Activated CD8-positive, alpha-beta memory T cell treated with anti-CD3 and anti-CD28 coated beads, Interleukin-2, amount 50 U/mL, for 1 hour (primary cell): ENCODE measurements around the gene BSX.

Source experiments
- DNase-seq: peaks from one replicate; pipeline ENCODE4 v3.0.0-alpha.2; 2020; ENCODE audit errors: extremely low read depth

BSX gene

GRCh38 chr11:122954455-122954854 is 27.2 kb downstream of the BSX start:
- no peak for DNase-seq

GRCh38 chr11:122951211-122951610 is 30.4 kb downstream of the BSX start:
- DNase-seq, result no peak

- DNase-seq, result no peak
Measured at GRCh38 chr11:122938557-122938956, 43.1 kb downstream of the BSX start.

GRCh38 chr11:122937983-122938382 is 43.7 kb downstream of the BSX start:
- no peak for DNase-seq

GRCh38 chr11:122933416-122933815 is 48.2 kb downstream of the BSX start:
- DNase-seq, result no peak

GRCh38 chr11:122931510-122931909 is 50.1 kb downstream of the BSX start:
- DNase-seq, result no peak
